Sigmoid colon (tissue), 7 donors: ENCODE measurements around the gene DLG3. TPM values are rescaled to one million over a fixed set of nuclear protein-coding genes. Genes with fewer than 3 reads are reported as not detected.

Source experiments
- DNase-seq: peaks from one replicate; pipeline ENCODE4 v3.0.0-alpha.2; 2019
- H3K27ac ChIP-seq, 4 donors: fragments of 200-600 bp; sonication (generic); one replicate each; pipeline ENCODE4 v1.5.1; 2016 to 2019; ENCODE audit warnings: mild to moderate bottlenecking in 1 of 4
- H3K27me3 ChIP-seq, 3 donors: fragments of 200-600 bp; sonication (generic); one replicate each; pipeline ENCODE4 v1.5.1; 2019; ENCODE audit warnings: mild to moderate bottlenecking in 1 of 3
- H3K36me3 ChIP-seq, 4 donors: fragments of 200-600 bp; sonication (generic); one replicate each; pipeline ENCODE4 v1.5.1; 2016 to 2019
- H3K4me1 ChIP-seq, 4 donors: fragments of 200-600 bp; sonication (generic); one replicate each; pipeline ENCODE4 v1.5.1; 2017 to 2019
- H3K4me3 ChIP-seq, 4 donors: fragments of 200-600 bp; sonication (generic); one replicate each; pipeline ENCODE4 v1.5.1; 2017 to 2019; ENCODE audit warnings: mild to moderate bottlenecking in 2 of 4, moderate library complexity in 1 of 4
- H3K9me3 ChIP-seq, 4 donors: fragments of 200-600 bp in 3 of 4; sonication (generic) in 3 of 4; one replicate each; pipeline versions ENCODE4 v1.5.1 to v1.6.1; 2013 to 2019
- CTCF ChIP-seq, 4 experiments: fragments of 450-650 bp in 3 of 4; fragments of 200-600 bp in 1 of 4; IDR thresholded peaks; one replicate each; pipeline ENCODE4 v1.5.1; 2016 to 2019; ENCODE audit warnings: antibody characterized with exemption in 4 of 4, mild to moderate bottlenecking in 3 of 4, moderate library complexity in 2 of 4
- EP300 ChIP-seq, 4 donors: sonication (generic); formaldehyde crosslinking; IDR thresholded peaks; one replicate each; pipeline ENCODE4 v1.6.1; 2017; ENCODE audit warnings: antibody characterized with exemption in 4 of 4
- POLR2A ChIP-seq, 2 donors: fragments of 450-650 bp; IDR thresholded peaks; one replicate each; pipeline ENCODE4 v1.6.1; 2016; ENCODE audit warnings: antibody characterized with exemption in 2 of 2, mild to moderate bottlenecking in 2 of 2, moderate library complexity in 2 of 2
- POLR2AphosphoS5 ChIP-seq, 4 donors: sonication (generic); formaldehyde crosslinking; IDR thresholded peaks; one replicate each; pipeline ENCODE4 v1.6.1; 2017; ENCODE audit warnings: antibody characterized with exemption in 4 of 4
- WGBS, 2 donors: extraction: QIAGEN DNeasy Blood & Tissue Kit; methylation state at CpG; one replicate each; pipeline ENCODE4 v1.1.7; 2013; 5-methylcytosine and 5-hydroxymethylcytosine counted together
- intact Hi-C: fragments of 100-400 bp; cut with DNase I; formaldehyde crosslinking; loops from one replicate; pipeline ENCODE4 v1.15.1; 2023
- polyA plus RNA-seq, 3 donors: library from polyadenylated mRNA; stranded (reverse); fragments of 200-250 nt; gene quantifications; one replicate each; pipeline ENCODE4 v1.2.3, GENCODE V29; 2013
- total RNA-seq, 4 donors: library from RNA; depleted of rRNA; stranded (reverse); fragments of >200 nt; gene quantifications; one replicate each; pipeline ENCODE4 v1.1.0, GENCODE V29; 2016
- donor health status: healthy with polysubstance abuse.
- donor health status: Bipolar disorder and iron deficiency.
- donor health status: healthy.

The DLG3 gene
- total and polyA plus RNA-seq, 7 donors: 12.5 to 35.2 (median 24.0) TPM

- no peaks in the 10 kb centered on the region for H3K36me3 ChIP-seq
- H3K4me3 ChIP-seq: peak overlapping the region; percentile 53 to 62 (median 58)
- peaks cover 0 to 8% (median 2%) of the 10 kb centered on the region in 4 donors for H3K4me1 ChIP-seq
- H3K27ac ChIP-seq: peak overlapping the region; percentile 75 to 80 (median 78)
- intact Hi-C loops: loop anchor here (10.0 kb wide), 1 partner anchor 300 kb away; the partner anchor contains the start of gene IGBP1
- H3K27me3 ChIP-seq: no peaks in the 10 kb centered on the region
- no peak for DNase-seq
- H3K9me3 ChIP-seq: no peaks in the 10 kb centered on the region
- TF ChIP-seq CTCF (IDR thresholded peaks at IDR 0.05): no peak
- TF ChIP-seq EP300 (IDR thresholded peaks at IDR 0.05): no peak
- no peak for TF ChIP-seq POLR2A (IDR thresholded peaks at IDR 0.05)
- no peak for TF ChIP-seq POLR2AphosphoS5 (IDR thresholded peaks at IDR 0.05)
- WGBS, 2 donors: 26 to 41% methylated on average over 17 of the region's 17 CpGs
Observed at GRCh38 chrX:70434914-70435586, 9.6 kb upstream of the DLG3 start.

- Histone ChIP-seq H3K27me3 (no peaks in the 10 kb centered on the region), H3K27ac (no peak overlapping the region), H3K4me3 (no peak overlapping the region), H3K4me1 (peaks cover 0 to 8% (median 2%) of the 10 kb centered on the region in 4 donors), H3K36me3 (no peaks in the 10 kb centered on the region), H3K9me3 (no peaks in the 10 kb centered on the region)
- DNase-seq: no peak
- intact Hi-C loops: loop anchor here (10.0 kb wide), 1 partner anchor 302 kb away; the partner anchor contains the start of gene IGBP1
- 32 to 35% methylated on average over 16 of the region's 16 CpGs for WGBS, 2 donors
- TF ChIP-seq POLR2A (IDR thresholded peaks at IDR 0.05) (no peak), POLR2AphosphoS5 (IDR thresholded peaks at IDR 0.05) (no peak), EP300 (IDR thresholded peaks at IDR 0.05) (no peak), CTCF (IDR thresholded peaks at IDR 0.05) (no peak)
Observed at GRCh38 chrX:70436343-70436742, 8.3 kb upstream of the DLG3 start.

DNA sequence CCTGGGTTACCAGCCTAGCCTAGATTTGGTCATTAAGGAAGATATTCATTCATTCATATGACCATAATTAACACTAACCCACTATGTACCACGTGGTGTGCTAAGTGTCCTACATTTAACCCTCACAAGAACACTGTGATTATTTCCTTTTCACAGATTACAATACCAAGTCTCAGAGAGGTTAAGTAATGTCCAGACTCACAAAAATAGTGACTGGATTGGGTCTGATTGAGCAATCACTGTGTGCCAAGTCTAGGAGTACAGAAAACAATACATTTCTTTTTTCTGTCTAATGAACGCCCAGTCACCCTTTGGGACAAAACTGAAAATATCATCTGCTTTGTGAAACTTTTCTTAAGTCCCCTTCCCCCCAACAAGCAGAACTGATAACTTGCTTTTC is 7.6 kb upstream of the DLG3 start:
- no peak overlapping the region for H3K27ac ChIP-seq
- intact Hi-C loops: loop anchor here (10.0 kb wide), 1 partner anchor 302 kb away; the partner anchor contains the start of gene IGBP1
- no peak for DNase-seq
- no peaks in the 10 kb centered on the region for H3K27me3 ChIP-seq
- H3K36me3 ChIP-seq: no peaks in the 10 kb centered on the region
- H3K9me3 ChIP-seq: no peaks in the 10 kb centered on the region
- 50 to 58% methylated on average over 2 of the region's 2 CpGs for whole genome bisulfite sequencing, 2 donors
- no peak overlapping the region for H3K4me3 ChIP-seq
- TF ChIP-seq CTCF (IDR thresholded peaks at IDR 0.05) (no peak), EP300 (IDR thresholded peaks at IDR 0.05) (no peak), POLR2A (IDR thresholded peaks at IDR 0.05) (no peak), POLR2AphosphoS5 (IDR thresholded peaks at IDR 0.05) (no peak)
- H3K4me1 ChIP-seq: peaks cover 0 to 8% (median 2%) of the 10 kb centered on the region in 4 donors

DNA sequence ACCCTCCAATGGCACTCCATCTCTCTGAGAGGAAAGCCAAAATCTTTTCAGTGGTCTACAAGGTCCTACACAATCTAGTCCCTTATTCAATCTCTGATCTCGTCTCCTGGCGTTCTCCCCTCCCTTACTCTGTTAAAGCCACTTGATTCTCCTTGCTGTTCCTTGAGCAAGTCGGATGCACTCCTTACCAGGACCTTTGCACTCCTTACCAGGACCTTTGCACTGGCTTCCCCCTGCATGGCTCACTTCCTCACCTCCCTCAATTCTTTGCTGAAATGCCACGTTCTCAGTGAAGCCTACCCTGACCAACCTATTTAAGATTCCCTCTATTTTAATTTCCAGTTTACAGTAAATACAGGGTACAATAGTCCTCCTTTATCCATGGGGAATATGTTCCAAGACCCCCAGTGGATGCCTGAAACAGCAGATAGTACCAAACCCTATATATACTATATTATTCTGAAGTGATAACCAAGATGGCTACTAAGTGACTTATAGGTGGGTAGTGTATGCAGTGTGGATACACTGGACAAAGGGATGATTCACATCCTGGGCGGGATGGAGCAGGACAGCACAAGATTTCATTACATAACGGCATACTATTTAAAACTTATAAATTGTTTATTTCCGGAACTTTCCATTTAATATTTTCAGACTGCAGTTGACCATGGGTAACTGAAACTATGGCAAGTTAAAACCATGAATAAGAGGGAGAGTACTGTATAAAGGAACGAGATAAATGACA is 6.5 kb upstream of the DLG3 start:
- WGBS, 2 donors: 83 to 84% methylated on average over 8 of the region's 8 CpGs
- TF ChIP-seq POLR2AphosphoS5 (IDR thresholded peaks at IDR 0.05) (no peak), EP300 (IDR thresholded peaks at IDR 0.05) (no peak)
- DNase-seq: no peak
- Histone ChIP-seq H3K27me3 (no peaks in the 10 kb centered on the region), H3K4me1 (peaks cover 0 to 8% (median 2%) of the 10 kb centered on the region in 4 donors), H3K4me3 (no peak overlapping the region), H3K36me3 (no peaks in the 10 kb centered on the region), H3K9me3 (no peaks in the 10 kb centered on the region), H3K27ac (no peak overlapping the region)
- intact Hi-C loops: loop anchor here (10.0 kb wide), 1 partner anchor 303 kb away; the partner anchor contains the start of gene IGBP1

GRCh38 chrX:70439016-70439415 is 5.6 kb upstream of the DLG3 start:
- intact Hi-C loops: loop anchor here (10.0 kb wide), 1 partner anchor 304 kb away; the partner anchor contains the start of gene IGBP1

More at GRCh38 chrX:70439016-70439415, 5.6 kb upstream of the DLG3 start:
- no peak overlapping the region for H3K27ac ChIP-seq
- no peak overlapping the region for H3K4me3 ChIP-seq
- H3K9me3 ChIP-seq: no peaks in the 10 kb centered on the region
- no peaks in the 10 kb centered on the region for H3K36me3 ChIP-seq
- 31 to 37% methylated on average over 1 of the region's 1 CpG for WGBS, 2 donors
- peaks cover 0 to 5% (median 0%) of the 10 kb centered on the region in 4 donors for H3K4me1 ChIP-seq
- peaks cover 0 to 3% (median 0%) of the 10 kb centered on the region in 3 donors for H3K27me3 ChIP-seq
- TF ChIP-seq EP300 (IDR thresholded peaks at IDR 0.05) (no peak), CTCF (IDR thresholded peaks at IDR 0.05) (no peak), POLR2AphosphoS5 (IDR thresholded peaks at IDR 0.05) (no peak), POLR2A (IDR thresholded peaks at IDR 0.05) (no peak)
- DNase-seq: no peak
